GM12874 (cell line): Measurements from ENCODE around the gene EXOC7.

ENCODE experiments used
- CTCF ChIP-seq: IDR thresholded peaks from 2 replicates; pipeline ENCODE4 v1.5.1; 2011; ENCODE audit warnings: low read depth, mild to moderate bottlenecking, control low read depth, low read length, moderate library complexity; ENCODE audit not compliant: insufficient read depth

EXOC7 gene

GRCh38 chr17:76131051-76131691, 27.6 kb upstream of the EXOC7 start:
- no peak for TF ChIP-seq CTCF

- no peak for TF ChIP-seq CTCF
Measured at GRCh38 chr17:76130473-76130872, 26.9 kb upstream of the EXOC7 start.

GRCh38 chr17:76125922-76126321, 22.3 kb upstream of the EXOC7 start:
- TF ChIP-seq CTCF: no peak

- no peak for TF ChIP-seq CTCF
Measured at GRCh38 chr17:76125391-76125675, 21.7 kb upstream of the EXOC7 start.

- TF ChIP-seq CTCF: peak; percentile 50
Measured at GRCh38 chr17:76124582-76125390, 21.2 kb upstream of the EXOC7 start.

GRCh38 chr17:76123749-76124581, 20.4 kb upstream of the EXOC7 start:
- no peak for TF ChIP-seq CTCF

- no peak for TF ChIP-seq CTCF
Measured at GRCh38 chr17:76123191-76123499, 19.6 kb upstream of the EXOC7 start.
